GM10248 (cell line): ENCODE results near the gene ZMYND10.

Source experiments
- CTCF ChIA-PET: fragments of 300-600 bp; sonication (Branson Sonifier 250); formaldehyde crosslinking; extraction: SDS; loops from one replicate; lab custom pipeline; 2021; ENCODE audit warnings: antibody characterized with exemption; lab: Yijun Ruan, JAX
- POLR2A ChIA-PET: fragments of 350-650 bp; sonication (Branson Sonifier 250); formaldehyde crosslinking; extraction: SDS; loops from one replicate; lab custom pipeline; 2020; ENCODE audit warnings: antibody characterized with exemption; lab: Yijun Ruan, JAX
- DNase-seq: peaks from one replicate; pipeline ENCODE4 v3.0.0; 2012; ENCODE audit errors: extremely low spot score
- TF ChIP-seq, protein P1 (sequence below): IDR thresholded peaks from 2 replicates; pipeline ENCODE4 v1.5.1; 2012; ENCODE audit warnings: mild to moderate bottlenecking, low read depth; ENCODE audit errors: extremely low read depth, missing control alignments, control extremely low read depth

The ZMYND10 gene

DNA sequence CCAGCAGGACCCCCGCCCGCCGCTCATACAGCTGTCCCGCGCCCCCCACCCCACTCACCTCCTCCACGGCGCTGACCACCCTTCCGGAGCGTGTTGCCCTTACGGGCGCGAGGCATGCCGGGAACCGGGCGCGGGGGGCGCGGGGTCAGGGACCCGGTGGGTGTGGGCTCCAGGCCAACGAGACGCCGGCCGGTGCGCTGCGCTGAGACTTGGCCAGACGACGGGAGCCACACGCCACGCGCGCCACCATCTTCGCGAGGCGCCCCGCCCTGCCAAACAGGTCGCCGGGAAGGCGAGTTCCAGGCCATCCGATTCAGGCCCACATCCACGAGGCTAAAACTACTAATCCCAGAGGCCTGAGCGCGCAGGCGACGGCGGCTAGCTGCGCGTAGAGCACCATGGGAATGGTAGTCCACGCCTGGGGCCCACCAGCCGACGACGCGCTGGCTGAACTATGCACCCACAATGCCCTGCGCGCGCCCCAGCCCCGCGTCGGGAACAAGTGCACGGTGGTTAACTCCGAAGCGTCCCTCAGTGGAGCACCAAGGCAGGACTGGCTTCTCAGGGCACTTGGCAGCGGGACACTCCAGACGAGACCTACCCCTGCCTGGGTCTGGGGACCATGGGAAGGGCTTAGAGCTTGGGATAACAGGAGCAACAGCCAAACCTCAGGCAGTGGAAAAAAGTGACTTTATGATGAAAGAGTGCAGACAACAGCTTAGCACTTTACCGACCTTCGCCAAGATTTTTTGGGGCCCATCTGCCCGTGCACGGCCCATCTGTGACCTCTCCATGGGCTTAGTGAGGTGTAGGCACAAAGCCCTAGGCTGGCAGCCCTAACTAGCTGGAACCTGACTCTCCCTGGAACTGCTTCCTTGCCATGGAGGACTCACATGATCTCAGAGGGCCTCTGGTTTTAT is 53.1 kb downstream of the ZMYND10 start, which contains the start of gene IFRD2:
TSS of gene IFRD2 (minus strand) at position 271 of the 920 bp plus-strand sequence. CDS start at position 116, 155 bp downstream.
- peak; percentile 96 for DNase-seq
- ChIA-PET POLR2A (no interaction called here), CTCF (interaction anchor here (0.6 to 2.5 kb wide), 6 partner anchors 11 to 98 kb away, joined by 3 to 7 read pairs (median 4); partner anchors contain the start of gene LSMEM2)
- TF ChIP-seq, protein P1, sequence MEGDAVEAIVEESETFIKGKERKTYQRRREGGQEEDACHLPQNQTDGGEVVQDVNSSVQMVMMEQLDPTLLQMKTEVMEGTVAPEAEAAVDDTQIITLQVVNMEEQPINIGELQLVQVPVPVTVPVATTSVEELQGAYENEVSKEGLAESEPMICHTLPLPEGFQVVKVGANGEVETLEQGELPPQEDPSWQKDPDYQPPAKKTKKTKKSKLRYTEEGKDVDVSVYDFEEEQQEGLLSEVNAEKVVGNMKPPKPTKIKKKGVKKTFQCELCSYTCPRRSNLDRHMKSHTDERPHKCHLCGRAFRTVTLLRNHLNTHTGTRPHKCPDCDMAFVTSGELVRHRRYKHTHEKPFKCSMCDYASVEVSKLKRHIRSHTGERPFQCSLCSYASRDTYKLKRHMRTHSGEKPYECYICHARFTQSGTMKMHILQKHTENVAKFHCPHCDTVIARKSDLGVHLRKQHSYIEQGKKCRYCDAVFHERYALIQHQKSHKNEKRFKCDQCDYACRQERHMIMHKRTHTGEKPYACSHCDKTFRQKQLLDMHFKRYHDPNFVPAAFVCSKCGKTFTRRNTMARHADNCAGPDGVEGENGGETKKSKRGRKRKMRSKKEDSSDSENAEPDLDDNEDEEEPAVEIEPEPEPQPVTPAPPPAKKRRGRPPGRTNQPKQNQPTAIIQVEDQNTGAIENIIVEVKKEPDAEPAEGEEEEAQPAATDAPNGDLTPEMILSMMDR = no peak
